Body of pancreas (tissue), 4 donors: ENCODE data around the gene CES3. TPM values are rescaled to one million over a fixed set of nuclear protein-coding genes. Genes with fewer than 3 reads are reported as not detected.

Experiments
- ATAC-seq: fragments of 150-250 bp; one replicate; pipeline ENCODE4 v1.9.1; 2016
- DNase-seq, 4 donors: peaks; one replicate each; pipeline ENCODE4 v3.0.0-alpha.2; 2019
- H3K27ac ChIP-seq, 4 donors: fragments of 200-600 bp; sonication (generic); 1 replicate in 3 of 4; 2 replicates in 1 of 4; pipeline versions ENCODE4 v1.5.1 to v1.6.1; 2016 to 2019; ENCODE audit warnings: mild to moderate bottlenecking in 1 of 4, mixed read lengths in 1 of 4, moderate library complexity in 1 of 4
- H3K27me3 ChIP-seq, 2 donors: fragments of 200-600 bp; sonication (generic); one replicate each; pipeline ENCODE4 v1.6.0; 2016; ENCODE audit warnings: mild to moderate bottlenecking in 1 of 2
- H3K36me3 ChIP-seq, 2 donors: fragments of 200-600 bp; sonication (generic); replicated peaks in 1 of 2; 2 replicates each; pipeline ENCODE4 v1.5.1; 2016; ENCODE audit warnings: low read depth in 2 of 2; ENCODE audit not compliant: insufficient read depth in 1 of 2
- H3K4me1 ChIP-seq: fragments of 200-600 bp; sonication (generic); one replicate; pipeline ENCODE4 v1.6.0; 2016
- H3K4me3 ChIP-seq, 2 donors: fragments of 200-600 bp; sonication (generic); 1 replicate in 1 of 2; 2 replicates in 1 of 2; pipeline ENCODE4 v1.5.1; 2016 to 2019
- H3K9me3 ChIP-seq, 3 donors: fragments of 200-600 bp; sonication (generic); 1 replicate in 2 of 3; 2 replicates in 1 of 3; pipeline ENCODE4 v1.5.1; 2016
- POLR2A ChIP-seq, 3 donors: fragments of 450-650 bp; IDR thresholded peaks; one replicate each; pipeline ENCODE4 v1.6.1; 2016; ENCODE audit warnings: antibody characterized with exemption in 3 of 3, mild to moderate bottlenecking in 2 of 3
- WGBS, 2 donors: methylation state at CpG; one replicate each; pipeline ENCODE4 v1.1.5; 2017; 5-methylcytosine and 5-hydroxymethylcytosine counted together
- intact Hi-C: fragments of 100-400 bp; cut with DNase I; formaldehyde crosslinking; loops from one replicate; pipeline ENCODE4 v1.15.1; 2023
- total RNA-seq, 2 donors: library from RNA; depleted of rRNA; stranded (reverse); fragments of >200 nt; gene quantifications; one replicate each; pipeline ENCODE4 v1.1.0, GENCODE V29; 2016
- TF ChIP-seq, protein P1 (sequence below), 7 experiments: fragments of 450-650 bp in 4 of 7; fragments of 200-600 bp in 3 of 7; sonication (generic) in 3 of 7; IDR thresholded peaks; one replicate each; pipeline ENCODE4 v1.5.1; 2016 to 2019; ENCODE audit warnings: antibody characterized with exemption in 7 of 7

Gene CES3
- total RNA-seq, 2 donors from 2014 or later, result 5.2 to 5.6 TPM

DNA sequence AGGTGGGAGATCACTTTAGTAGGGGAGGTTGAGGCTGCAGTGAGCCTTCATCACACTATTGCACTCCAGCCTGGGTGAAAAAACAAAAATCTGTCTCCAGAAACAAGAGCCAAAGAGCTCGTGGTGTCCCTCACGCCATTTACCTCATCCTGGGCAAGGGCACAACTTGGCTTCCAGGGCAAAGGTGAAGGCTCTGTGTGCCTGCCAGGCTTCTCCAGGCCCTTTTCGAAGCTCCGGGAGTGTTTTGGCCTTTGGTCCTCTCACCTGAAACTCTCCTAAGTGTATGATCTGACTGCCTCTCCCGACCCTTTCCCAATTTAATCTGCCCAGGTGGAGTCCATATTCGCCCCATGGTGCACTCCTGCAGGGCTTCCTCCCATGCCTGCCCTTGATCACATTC lies 11.6 kb upstream of the CES3 start:
- DNase-seq, result no peak
- peaks cover 0 to 9% of the 10 kb centered on the region in 2 donors for H3K27me3 ChIP-seq
- no peak for TF ChIP-seq POLR2A (IDR thresholded peaks at IDR 0.05)
- TF ChIP-seq, protein P1, sequence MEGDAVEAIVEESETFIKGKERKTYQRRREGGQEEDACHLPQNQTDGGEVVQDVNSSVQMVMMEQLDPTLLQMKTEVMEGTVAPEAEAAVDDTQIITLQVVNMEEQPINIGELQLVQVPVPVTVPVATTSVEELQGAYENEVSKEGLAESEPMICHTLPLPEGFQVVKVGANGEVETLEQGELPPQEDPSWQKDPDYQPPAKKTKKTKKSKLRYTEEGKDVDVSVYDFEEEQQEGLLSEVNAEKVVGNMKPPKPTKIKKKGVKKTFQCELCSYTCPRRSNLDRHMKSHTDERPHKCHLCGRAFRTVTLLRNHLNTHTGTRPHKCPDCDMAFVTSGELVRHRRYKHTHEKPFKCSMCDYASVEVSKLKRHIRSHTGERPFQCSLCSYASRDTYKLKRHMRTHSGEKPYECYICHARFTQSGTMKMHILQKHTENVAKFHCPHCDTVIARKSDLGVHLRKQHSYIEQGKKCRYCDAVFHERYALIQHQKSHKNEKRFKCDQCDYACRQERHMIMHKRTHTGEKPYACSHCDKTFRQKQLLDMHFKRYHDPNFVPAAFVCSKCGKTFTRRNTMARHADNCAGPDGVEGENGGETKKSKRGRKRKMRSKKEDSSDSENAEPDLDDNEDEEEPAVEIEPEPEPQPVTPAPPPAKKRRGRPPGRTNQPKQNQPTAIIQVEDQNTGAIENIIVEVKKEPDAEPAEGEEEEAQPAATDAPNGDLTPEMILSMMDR (IDR thresholded peaks at IDR 0.05), result no peak
- WGBS, 2 donors, result 62 to 73% methylated on average over 6 of the region's 6 CpGs
- ATAC-seq, result no peak
- H3K27ac ChIP-seq, result no peak overlapping the region
- no peak overlapping the region for H3K4me3 ChIP-seq
- no peaks in the 10 kb centered on the region for H3K36me3 ChIP-seq
- intact Hi-C loops, result no loop called here
- H3K9me3 ChIP-seq, result no peaks in the 10 kb centered on the region
- peaks cover 10% of the 10 kb centered on the region for H3K4me1 ChIP-seq

DNA sequence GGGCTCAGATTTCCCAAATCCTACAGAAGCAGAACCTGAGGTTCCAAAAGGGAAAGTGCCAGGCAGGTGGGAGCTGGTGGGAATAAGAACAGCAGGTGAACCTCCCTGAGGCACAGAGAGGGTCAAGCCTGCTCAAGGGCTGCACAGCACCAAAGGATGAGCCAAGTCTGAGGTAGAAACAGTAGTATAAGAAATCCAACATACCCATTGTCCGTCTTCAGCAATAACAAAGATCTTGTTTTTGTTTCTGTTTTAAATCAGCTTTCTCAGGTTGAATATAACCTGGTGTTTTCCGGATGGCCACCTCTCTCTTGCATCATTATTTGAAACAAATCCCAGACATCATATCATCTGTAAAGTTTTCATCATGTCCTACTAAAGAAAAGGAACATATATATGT lies 10.6 kb upstream of the CES3 start:
- WGBS, 2 donors, result 66 to 70% methylated on average over 2 of the region's 2 CpGs
- H3K4me1 ChIP-seq, result peaks cover 10% of the 10 kb centered on the region
- H3K27ac ChIP-seq, result no peak overlapping the region
- TF ChIP-seq POLR2A (IDR thresholded peaks at IDR 0.05), result no peak
- TF ChIP-seq, protein P1 (IDR thresholded peaks at IDR 0.05), result no peak
- H3K27me3 ChIP-seq, result peaks cover 0 to 9% of the 10 kb centered on the region in 2 donors
- ATAC-seq (no peak), DNase-seq (no peak)
- no peak overlapping the region for H3K4me3 ChIP-seq
- intact Hi-C loops, result no loop called here
- H3K9me3 ChIP-seq, result no peaks in the 10 kb centered on the region
- H3K36me3 ChIP-seq, result no peaks in the 10 kb centered on the region

DNA sequence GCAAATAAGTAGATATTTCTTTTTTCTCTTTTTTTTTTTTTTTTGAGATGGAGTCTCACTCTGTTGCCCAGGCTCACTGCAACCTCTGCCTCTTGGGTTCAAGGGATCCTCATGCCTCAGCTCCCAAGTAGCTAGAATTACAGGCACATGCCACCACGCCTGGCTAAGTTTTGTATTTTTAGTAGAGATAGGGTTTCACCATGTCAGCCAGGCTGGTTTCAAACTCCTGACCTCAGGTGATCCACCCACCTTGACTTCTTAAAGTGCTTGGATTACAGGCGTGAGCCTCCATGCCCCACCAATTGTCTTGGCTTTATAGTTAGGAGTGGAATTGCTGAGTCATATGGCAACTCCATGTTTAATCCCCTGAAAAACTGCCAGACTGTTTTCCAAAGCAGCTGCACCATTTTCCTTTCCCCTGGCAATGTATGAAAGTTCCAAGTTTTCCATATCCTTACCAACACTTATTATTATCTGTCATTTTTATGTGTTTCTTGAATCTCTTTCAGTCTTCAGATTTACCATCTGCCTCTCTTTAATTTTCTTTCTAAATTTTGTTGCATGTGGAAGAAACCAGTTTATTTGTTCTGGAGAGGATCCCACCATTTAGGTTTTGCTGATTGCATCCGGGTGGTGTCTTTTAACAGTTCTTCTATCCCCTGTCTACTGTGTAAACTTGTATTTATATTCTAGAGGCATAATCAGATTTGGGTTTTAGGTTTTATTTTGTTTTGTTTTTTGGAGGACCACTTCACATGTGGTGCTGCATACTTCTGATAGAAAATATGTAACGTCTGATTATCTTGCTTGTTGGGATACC lies 9.9 kb upstream of the CES3 start:
- no peak overlapping the region for H3K27ac ChIP-seq
- H3K4me1 ChIP-seq, result peaks cover 10% of the 10 kb centered on the region
- H3K36me3 ChIP-seq, result no peaks in the 10 kb centered on the region
- WGBS, 2 donors, result 77 to 81% methylated on average over 4 of the region's 4 CpGs
- H3K27me3 ChIP-seq, result peaks cover 0 to 9% of the 10 kb centered on the region in 2 donors
- TF ChIP-seq, protein P1 (IDR thresholded peaks at IDR 0.05), result no peak
- TF ChIP-seq POLR2A (IDR thresholded peaks at IDR 0.05), result no peak
- intact Hi-C loops, result no loop called here
- DNase-seq (no peak), ATAC-seq (no peak)
- no peak overlapping the region for H3K4me3 ChIP-seq
- H3K9me3 ChIP-seq, result no peaks in the 10 kb centered on the region

DNA sequence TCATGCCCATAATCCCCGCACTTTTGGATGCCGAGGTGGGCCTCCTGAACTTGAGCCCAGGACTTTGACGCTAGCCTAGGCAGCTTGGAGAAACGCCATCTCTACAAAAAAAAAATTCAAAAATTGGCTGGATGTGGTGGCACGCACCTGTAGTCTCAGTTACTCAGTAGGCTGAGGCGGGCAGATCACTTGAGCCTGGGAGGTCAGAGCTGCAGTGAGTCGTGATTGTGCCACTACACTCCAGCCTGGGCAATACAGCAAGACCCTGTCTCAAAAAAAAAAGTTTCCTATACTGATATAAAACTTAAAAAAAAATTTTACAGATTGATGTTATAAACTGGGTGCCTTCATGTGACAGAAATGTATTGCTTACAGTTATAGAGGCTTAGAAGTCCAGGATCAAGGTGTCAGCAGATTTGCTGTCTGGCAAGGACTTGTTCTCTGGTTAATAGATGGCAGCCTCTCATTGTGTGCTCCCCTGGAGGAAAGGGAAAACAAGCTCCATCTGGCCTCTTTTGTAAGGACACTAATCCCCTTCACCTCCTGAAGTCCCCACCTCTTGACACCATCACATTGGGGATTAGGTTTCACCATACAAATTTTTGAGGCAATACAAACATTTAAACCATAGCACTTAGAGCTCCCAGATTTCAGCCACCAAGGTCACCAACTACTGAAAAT lies 8.5 kb upstream of the CES3 start:
- H3K36me3 ChIP-seq, result no peaks in the 10 kb centered on the region
- TF ChIP-seq, protein P1 (IDR thresholded peaks at IDR 0.05), result no peak
- TF ChIP-seq POLR2A (IDR thresholded peaks at IDR 0.05), result no peak
- no peak for ATAC-seq
- H3K27me3 ChIP-seq, result peaks cover 0 to 9% of the 10 kb centered on the region in 2 donors
- DNase-seq, result no peak
- no peaks in the 10 kb centered on the region for H3K9me3 ChIP-seq
- intact Hi-C loops, result no loop called here
- H3K4me1 ChIP-seq, result peaks cover 10% of the 10 kb centered on the region
- H3K4me3 ChIP-seq, result no peak overlapping the region
- WGBS, 2 donors, result 69 to 71% methylated on average over 6 to 7 of the region's 7 CpGs
- no peak overlapping the region for H3K27ac ChIP-seq
